Measurements from ENCODE around the gene NUP214.

- no peak for TF ChIP-seq CTCF (IDR thresholded peaks at IDR 0.05; ENCODE audit: insufficient read depth, low read length)
- no peak for TF ChIP-seq REST (IDR thresholded peaks at IDR 0.05; ENCODE audit: insufficient replicate concordance, low read depth)
- TF ChIP-seq SPI1 (IDR thresholded peaks at IDR 0.05; ENCODE audit: borderline replicate concordance, low read depth), result no peak
- TF ChIP-seq POLR2AphosphoS5 (IDR thresholded peaks at IDR 0.05; ENCODE audit: low read depth), result no peak; the same call in 1 of the 2 replicates
- no peak for TF ChIP-seq GABPA (IDR thresholded peaks at IDR 0.05; ENCODE audit: low read depth)
Observed at GRCh38 chr9:131258698-131259431, 133.5 kb downstream of the NUP214 start.
